Hematopoietic multipotent progenitor cell treated with erythropoietin and hydrocortisone succinate and interleukin-3 and kit ligand, for 4 days (in vitro differentiated cells): ENCODE data around the gene ANKRD12.

ENCODE experiments used
- DNase-seq: peaks from one replicate; pipeline ENCODE4 v3.0.0-alpha.2; 2015

ANKRD12 gene

DNA sequence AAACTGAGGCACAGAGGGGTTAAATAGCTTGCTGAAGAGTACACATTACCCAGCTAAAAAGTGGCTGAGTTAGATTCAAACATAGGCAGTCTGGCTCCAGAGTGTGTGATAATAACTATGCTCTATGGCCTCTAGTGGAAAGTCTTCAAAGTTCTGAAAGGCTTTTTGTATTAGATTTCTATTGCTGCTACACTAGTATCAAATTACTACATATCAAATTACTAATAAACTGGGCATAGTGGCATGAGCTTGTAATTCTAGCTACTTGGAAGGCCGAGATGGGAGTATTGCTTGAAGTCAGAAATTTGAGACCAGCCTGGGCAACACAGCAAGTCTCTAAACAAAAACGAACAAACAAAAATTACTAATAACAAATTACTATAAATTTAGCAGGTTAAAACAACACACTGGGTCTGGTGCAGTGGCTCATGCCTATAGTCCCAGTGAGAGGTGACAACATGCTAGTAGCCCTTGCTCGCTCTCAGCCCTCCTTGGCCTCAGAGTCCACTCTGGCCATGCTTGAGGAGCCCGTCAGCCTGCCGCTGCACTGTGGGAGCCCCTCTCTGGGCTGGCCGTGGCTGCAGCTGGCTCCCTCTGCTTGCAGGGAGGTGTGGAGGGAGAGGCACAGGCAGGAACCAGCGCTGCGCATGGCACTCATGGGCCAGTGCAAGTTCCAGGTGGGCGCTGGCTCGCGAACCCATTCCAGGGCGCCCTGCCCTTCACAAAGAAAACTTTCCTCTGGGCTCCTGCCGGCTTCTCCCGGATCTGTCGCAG is 159.8 kb downstream of the ANKRD12 start:
- DNase-seq: no peak

DNA sequence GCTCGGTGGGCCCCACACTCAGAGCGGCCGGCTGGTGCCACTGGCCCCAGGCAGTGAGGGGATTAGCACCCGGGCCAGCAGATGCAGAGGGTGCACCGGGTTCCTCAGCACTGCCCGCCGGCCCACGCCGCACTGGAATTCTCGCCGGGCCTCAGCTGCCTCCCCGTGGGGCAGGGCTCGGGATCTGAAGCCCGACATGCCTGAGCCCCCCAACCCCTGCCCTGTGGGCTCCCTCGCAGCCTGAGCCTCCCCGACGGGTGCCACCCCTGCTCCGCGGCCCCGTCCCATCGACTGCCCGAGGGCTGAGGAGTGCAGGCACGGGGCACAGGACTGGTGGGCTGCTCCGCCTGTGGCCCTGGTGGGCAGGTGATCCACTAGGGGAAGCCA is 160.4 kb downstream of the ANKRD12 start:
- no peak for DNase-seq

DNA sequence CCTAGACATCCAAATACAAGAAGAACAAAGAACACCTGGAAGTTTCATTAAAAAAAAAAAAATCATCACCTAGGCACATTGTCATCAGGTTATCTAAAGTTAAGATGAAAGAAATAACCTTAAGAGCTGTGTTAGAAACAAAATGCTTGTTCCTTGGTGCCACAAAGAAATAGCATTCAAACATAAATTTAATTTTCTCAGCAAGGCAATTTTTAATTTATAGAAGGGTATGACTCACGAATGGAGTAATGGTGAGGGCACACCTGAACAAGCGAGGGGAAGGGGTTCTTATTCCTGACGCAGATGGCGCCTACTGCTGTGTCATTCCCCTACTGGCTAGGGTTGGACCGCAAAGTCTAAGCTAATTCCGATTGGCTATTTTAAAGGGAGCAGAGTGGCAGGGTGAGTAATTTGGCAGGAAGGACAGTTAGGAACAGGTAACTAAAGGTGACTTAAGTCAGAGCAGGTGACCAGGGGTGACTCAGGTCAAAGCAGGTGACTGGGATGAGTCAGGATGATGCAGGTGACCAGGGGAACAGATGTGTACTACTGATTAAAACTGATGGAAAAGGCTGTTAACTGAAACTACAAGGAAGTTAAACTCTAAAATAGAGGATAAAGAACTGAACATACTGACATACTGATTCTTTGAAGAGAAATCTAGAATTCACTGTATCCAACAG is 167.9 kb downstream of the ANKRD12 start:
- DNase-seq: no peak

DNA sequence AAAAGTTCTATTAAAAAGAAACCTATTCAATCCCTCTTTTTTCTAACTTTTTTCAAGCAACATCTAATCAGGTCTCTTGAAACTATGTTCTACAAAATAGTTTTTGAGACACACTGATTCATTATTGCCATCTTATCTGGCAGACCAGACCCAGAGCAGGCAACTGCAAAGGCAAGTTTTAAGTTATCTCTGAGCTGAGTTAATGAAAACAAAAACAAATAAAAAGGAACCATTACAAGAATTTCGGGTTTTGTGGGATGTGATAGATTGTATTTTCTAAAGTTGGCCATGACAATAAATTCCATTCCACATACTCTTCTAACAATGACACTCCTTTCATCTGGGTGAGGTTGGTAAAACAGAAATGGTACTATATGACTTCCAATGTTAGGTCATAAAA is 182.8 kb downstream of the ANKRD12 start:
- no peak for DNase-seq

DNA sequence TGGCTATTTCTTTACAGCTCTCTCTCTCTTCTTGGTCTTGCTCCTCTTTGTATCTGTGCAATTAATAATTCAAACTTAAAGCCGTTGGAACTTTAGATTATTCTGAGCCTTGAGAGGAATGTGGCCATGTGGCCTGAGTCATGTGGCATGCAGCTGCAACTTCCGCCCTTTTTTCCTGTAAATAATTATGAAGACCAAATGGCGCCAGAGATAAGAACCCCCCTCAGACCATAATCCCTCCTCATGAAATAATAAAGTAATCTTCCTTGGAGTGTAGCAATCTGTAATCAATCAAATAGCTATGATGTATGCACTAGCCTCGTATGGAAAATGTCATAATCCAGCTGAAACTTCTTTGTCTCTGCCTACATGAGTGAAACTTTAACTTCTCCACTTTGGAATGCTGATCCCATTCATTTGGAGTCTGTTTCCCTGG is 184.5 kb downstream of the ANKRD12 start:
- peak; percentile 48 for DNase-seq

DNA sequence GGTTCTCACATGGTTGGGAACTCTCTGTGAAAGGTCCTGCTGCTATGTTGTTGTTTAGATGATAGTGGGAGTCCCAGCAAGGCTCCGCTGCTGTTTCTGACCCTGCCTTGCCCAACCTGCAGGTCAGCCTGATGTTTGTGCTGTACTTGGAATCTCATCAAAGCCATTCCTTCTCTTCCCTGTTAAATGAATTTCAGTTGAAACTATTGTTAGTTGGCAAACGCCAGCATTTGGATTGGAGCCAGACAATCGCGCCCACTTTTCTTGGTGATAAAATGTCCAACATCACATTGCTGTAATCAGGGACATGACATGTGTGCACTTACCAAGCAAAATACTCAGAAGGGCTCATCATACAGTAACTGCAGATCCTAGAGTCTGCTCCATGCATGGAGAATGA is 185.2 kb downstream of the ANKRD12 start:
- peak; percentile 40 for DNase-seq

DNA sequence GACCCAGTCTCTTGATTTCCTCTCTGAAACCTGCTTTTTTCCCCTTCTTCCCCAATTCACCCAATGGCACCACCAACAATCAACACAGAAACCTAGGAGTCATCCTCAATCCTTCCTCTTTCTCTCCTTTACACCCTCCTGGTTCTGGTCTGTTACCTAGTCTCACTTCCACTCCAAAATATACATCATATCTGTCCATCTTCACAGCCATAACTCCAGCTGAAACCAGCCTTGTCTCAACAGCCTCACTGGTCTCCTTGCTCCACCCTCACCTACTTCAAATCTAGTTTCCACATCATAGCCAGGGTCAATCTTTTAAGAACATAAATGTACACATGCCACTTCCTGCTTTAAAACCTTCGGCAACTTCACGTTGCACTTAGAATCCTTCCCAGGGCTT is 186.2 kb downstream of the ANKRD12 start:
- DNase-seq: no peak

DNA sequence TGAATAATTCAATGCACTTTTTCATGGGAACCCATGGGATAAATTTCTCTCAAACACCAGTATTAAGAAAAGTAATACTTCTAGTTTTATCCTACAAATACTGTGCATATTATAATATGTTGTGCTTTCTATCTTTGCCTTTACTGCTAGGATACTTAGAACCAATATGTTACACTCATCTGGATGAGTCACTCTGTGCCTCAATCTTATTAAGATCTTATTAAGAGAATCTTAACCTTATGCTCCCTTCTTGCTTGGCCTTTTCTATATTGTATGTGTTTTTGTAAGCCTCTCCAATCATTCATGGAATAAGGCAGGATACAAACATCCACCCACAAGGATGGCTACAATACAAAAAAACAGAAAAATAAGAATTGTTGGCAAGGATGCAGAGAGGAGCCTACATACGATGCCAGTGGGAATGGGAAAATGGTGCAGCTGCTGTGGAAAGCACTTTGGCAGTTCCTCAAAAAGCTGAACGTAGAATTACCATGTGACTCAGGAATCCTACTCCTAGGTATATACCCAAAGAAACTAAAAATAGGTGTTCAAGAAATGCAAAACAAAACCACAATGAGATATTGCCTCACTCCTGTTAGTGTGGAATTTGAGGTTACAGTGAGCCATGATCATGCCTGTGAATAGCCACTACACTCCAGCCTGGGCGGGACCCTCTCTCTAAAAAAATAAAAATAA is 187.3 kb downstream of the ANKRD12 start:
- DNase-seq: no peak

DNA sequence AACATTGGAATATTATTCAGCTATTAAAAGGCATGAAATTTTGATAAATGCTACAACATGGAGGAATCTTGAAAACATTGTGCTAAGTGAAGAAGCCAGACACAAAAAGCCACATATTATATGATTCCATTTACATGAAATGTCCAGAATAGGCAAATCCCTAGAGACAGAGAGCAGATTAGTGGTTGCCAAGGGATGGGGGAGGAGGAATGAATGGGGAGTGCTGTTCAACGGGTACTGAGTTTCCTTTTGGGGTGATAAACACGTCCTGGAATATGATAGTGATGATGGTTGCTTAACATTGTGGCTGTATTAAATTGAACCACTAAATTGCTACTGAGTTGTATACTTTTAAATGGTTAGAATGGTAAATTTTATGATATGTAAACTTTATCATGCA is 189.1 kb downstream of the ANKRD12 start:
- DNase-seq: no peak

DNA sequence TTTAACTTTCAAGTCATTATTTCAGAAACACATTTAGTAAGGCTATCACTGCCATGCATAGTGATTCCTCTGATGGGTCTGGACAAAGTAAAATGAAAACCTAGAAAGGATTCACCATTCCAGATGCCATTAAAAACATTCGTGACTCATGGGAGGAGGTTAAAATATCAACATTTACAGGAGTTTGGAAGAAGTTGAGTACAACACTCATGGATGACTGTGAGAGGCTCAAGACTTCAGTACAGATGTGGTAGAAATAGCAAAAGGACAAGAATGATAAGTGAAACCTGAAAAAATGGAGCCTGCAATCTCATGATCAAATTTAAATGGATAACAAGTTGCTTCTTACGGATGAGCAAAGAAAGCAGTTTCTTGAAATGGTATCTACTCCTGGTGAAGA is 192.2 kb downstream of the ANKRD12 start:
- no peak for DNase-seq

DNA sequence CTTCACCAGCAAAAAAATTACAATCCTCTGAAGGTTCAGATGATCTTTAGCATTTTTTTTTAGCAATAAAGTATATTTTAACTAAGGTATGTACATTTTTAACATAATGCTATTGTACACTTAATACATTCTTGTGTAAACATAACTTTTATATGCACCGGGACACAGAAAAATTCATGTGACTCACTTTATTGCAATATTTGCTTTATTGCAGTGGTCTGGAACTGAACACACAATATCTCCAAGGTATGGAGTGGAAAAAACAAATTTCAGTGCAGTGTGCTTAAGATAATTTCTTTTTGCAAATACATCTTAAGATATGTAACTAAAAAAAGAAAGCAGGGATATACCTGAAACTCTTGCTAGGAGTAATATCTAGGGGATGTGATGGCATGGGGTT is 192.9 kb downstream of the ANKRD12 start:
- no peak for DNase-seq

DNA sequence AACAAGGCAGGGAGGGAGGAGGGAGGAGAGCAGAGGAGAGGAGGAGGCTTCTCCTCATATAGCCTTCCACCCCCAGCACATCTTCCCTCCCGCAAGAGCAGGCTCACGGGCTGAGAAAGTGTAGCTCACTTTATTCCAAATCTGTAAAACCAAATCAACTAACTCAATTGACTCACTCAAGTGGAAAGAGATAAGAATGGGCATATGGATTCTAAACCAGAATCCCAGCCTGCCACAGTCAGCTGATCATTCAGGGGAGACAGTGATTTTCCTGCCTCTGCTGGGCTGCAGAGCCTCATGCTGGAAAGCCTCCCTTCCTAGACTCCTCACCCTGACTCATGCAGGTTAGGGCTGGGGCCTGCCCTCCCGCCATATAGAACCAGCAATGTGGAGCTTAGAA is 193.8 kb downstream of the ANKRD12 start:
- DNase-seq: no peak

DNA sequence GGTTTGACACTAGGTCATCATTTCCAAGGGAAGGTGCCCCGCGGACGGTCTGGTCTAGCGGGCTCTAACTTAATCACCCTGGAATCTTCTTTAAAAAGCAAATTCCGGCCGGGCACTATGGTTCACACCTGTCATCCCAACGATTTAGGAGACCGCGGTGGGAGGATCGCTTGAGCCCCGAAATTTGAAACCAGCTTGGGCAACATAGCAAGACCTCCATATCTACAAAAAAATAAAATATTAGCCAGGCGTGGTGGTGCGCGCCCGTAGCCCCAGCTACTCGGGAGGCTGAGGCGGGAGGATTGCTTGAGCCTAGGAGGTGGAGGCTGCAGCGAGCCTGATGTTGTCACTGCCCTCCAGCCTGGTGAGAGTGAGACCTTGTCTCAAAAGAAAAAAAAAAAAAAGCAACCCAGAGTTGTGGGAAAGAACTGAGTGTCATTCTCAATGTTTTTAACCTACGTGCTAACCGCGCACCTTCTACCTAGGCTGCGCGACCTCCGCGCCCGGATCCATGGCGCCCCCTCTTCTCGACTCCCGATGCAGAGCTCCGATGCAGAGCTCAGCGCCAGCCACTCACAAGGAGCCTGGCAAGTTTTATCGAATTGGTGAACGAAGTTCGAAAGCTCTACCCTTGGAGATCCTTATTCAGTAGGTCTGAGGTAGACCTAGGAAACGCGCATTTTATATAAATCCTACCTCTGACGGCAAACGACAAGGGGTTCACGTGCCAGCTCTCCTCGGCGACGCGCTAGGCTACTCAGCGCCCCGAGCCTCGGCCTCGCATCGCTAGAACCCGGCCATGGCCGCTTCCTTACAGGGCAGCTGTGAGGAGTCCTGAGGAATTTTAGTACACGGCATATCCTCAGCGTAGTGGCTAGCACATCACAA is 197.1 kb downstream of the ANKRD12 start:
- no peak for DNase-seq

DNA sequence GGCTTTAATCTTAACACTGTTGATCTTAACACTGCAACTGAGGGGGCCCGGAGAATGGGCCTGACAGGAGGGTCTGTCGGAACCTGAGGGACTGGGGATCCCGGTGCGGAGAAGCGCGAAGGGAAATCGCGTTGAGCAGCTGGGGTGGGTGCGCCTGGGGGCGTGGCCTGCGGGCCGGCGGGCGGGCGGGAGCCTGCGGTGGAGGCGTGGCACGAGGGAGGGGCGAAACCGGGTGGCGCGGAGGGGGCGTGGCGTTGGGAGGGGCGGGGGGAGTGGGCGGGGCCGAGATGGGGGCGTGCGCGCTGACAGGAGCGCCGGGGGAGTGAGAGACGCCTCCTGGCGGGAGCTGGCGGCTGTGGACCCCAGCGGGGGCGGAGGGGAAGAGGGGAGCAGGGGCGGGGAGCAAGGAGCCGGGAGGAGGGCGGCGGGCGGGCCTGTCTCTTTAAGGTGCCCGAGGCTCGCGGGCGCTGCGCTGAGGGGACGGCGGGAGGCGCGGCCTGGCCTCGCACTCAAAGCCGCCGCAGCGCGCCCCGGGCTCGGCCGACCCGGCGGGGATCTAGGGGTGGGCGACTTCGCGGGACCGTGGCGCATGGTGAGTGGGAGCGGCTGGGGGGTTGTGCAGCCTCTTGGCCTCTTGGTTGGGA is 197.9 kb downstream of the ANKRD12 start, which contains the start of gene TWSG1:
TSS of gene TWSG1 (plus strand) at position 445 of the 644 bp plus-strand sequence. CDS start 2,457 bp downstream, outside the sequence.
- DNase-seq: peak; percentile 99

DNA sequence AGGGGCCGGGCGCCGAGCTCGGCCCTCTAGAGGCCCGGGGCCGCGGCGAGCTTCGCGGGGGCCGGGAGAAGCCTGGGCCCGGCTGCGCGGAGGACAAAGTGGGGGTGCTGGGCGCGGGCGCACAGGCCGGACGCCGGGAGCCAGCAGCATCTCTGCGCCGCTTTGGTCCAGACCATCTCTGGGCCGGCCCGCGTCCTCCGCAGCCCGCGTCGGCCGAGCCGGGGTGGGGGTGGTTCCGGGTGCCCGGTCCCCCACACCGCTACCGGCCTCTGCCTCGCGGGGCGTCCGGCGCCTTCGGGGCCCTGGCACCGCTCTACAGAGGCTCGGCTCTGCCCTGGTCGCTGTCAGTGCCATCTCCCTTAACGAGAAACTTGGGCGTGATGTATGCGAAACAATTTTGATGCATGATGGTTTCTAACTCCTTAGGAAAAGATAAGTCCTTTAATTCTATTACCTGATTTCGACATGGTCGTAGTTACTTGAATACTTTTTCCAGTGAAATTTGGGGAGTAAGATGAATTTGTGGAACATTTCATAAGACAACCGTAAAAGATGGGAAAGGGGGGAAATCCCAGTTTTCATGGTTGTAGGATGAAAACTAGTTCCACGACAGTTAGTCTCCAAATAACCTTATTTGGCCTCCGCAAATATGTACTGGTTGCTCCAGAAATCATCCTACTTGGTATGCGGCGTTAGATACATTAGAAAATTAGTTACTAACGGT is 198.6 kb downstream of the ANKRD12 start:
- DNase-seq: peak; percentile 78
